Kidney epithelial cell (primary cell): Measurements from ENCODE around the gene GGTLC1. TPM values are rescaled to one million over a fixed set of nuclear protein-coding genes. Genes with fewer than 3 reads are reported as not detected.

Source experiments
- DNase-seq: peaks from one replicate; pipeline ENCODE4 v3.0.0-alpha.2; 2010; ENCODE audit warnings: low read depth
- H3K27me3 ChIP-seq: 2 replicates; pipeline ENCODE4 v1.6.0; 2011; ENCODE audit warnings: low read length; ENCODE audit not compliant: control insufficient read depth, insufficient read depth
- H3K36me3 ChIP-seq: 2 replicates; pipeline ENCODE4 v1.5.1; 2011; ENCODE audit warnings: low read length; ENCODE audit not compliant: control insufficient read depth, insufficient read depth
- H3K4me3 ChIP-seq: 2 replicates; pipeline ENCODE4 v1.5.1; 2011; ENCODE audit warnings: low read depth, mild to moderate bottlenecking, control low read depth, low read length
- CTCF ChIP-seq: IDR thresholded peaks from 2 replicates; pipeline ENCODE4 v1.5.1; 2011; ENCODE audit warnings: mild to moderate bottlenecking, moderate library complexity, low read length, control low read depth, inconsistent platforms; ENCODE audit not compliant: insufficient read depth, poor library complexity, severe bottlenecking
- total RNA-seq: library from RNA; depleted of rRNA; stranded (reverse); fragments of >200 nt; gene quantifications from 2 replicates; pipeline ENCODE4 v1.2.3, GENCODE V29; 2015

Gene GGTLC1
- total RNA-seq, 1 donor from 2014 or later, result not detected

- DNase-seq, result no peak
- H3K4me3 ChIP-seq, result no peak overlapping the region
- H3K36me3 ChIP-seq, result no peaks in the 10 kb centered on the region
- no peak for TF ChIP-seq CTCF
- H3K27me3 ChIP-seq, result no peaks in the 10 kb centered on the region
Measured at GRCh38 chr20:23962272-23962671, 26.3 kb downstream of the GGTLC1 start.

- Histone ChIP-seq H3K4me3 (no peak overlapping the region), H3K27me3 (no peaks in the 10 kb centered on the region), H3K36me3 (no peaks in the 10 kb centered on the region)
- TF ChIP-seq CTCF, result no peak
- no peak for DNase-seq
Measured at GRCh38 chr20:23959054-23959453, 29.5 kb downstream of the GGTLC1 start.

GRCh38 chr20:23955896-23956295 is 32.7 kb downstream of the GGTLC1 start:
- no peaks in the 10 kb centered on the region for H3K27me3 ChIP-seq
- no peak for DNase-seq
- H3K36me3 ChIP-seq, result no peaks in the 10 kb centered on the region
- H3K4me3 ChIP-seq, result no peak overlapping the region
- no peak for TF ChIP-seq CTCF

GRCh38 chr20:23954008-23954745 is 34.4 kb downstream of the GGTLC1 start:
- Histone ChIP-seq H3K4me3 (no peak overlapping the region), H3K27me3 (no peaks in the 10 kb centered on the region), H3K36me3 (no peaks in the 10 kb centered on the region)
- TF ChIP-seq CTCF, result no peak
- DNase-seq, result no peak

GRCh38 chr20:23946206-23946605 is 42.4 kb downstream of the GGTLC1 start:
- DNase-seq, result no peak
- Histone ChIP-seq H3K36me3 (no peaks in the 10 kb centered on the region), H3K27me3 (no peaks in the 10 kb centered on the region), H3K4me3 (no peak overlapping the region)
- TF ChIP-seq CTCF, result no peak

- Histone ChIP-seq H3K27me3 (no peaks in the 10 kb centered on the region), H3K36me3 (no peaks in the 10 kb centered on the region), H3K4me3 (no peak overlapping the region)
- no peak for TF ChIP-seq CTCF
- no peak for DNase-seq
Measured at GRCh38 chr20:23943304-23943703, 45.3 kb downstream of the GGTLC1 start.
